H1 (cell line): Measurements from ENCODE around the gene AFF2. TPM values are rescaled to one million over a fixed set of nuclear protein-coding genes. Genes with fewer than 3 reads are reported as not detected.

Source experiments
- CTCF ChIA-PET: fragments of 300-600 bp; sonication (Branson Sonifier 250); formaldehyde crosslinking; loops from one replicate; lab custom pipeline; 2021; ENCODE audit not compliant: partially characterized antibody; lab: Charles Lee
- POLR2A ChIA-PET: fragments of 300-600 bp; sonication (Branson Sonifier 250); formaldehyde crosslinking; loops from one replicate; lab custom pipeline; 2021; ENCODE audit warnings: inconsistent platforms; ENCODE audit not compliant: partially characterized antibody; lab: Charles Lee
- DNase-seq, 2 experiments: peaks; one replicate each; pipeline versions ENCODE4 v3.0.0 to v3.0.0-alpha.2; 2010 to 2022; ENCODE audit warnings: low spot score in 2 of 2, low read depth in 1 of 2, mixed read lengths in 1 of 2
- FAIRE-seq: peaks from 2 replicates; lab custom pipeline; 2011; peaks lifted over from hg19 to GRCh38; lab: Jason Lieb, UNC
- H2AFZ ChIP-seq: 2 replicates; pipeline ENCODE4 v1.8.1; 2012; ENCODE audit warnings: low read length, inconsistent platforms
- H2AK5ac ChIP-seq: 2 replicates; pipeline ENCODE4 v1.6.1; 2013; ENCODE audit warnings: low read depth, low read length
- H2BK120ac ChIP-seq: replicated peaks from 2 replicates; pipeline ENCODE3; 2013; ENCODE audit warnings: low read depth, low read length, inconsistent platforms
- H2BK12ac ChIP-seq: 2 replicates; pipeline ENCODE4 v1.6.1; 2013; ENCODE audit warnings: low read depth, low read length
- H2BK15ac ChIP-seq: 2 replicates; pipeline ENCODE4 v1.6.1; 2013; ENCODE audit warnings: low read length
- H2BK20ac ChIP-seq: 2 replicates; pipeline ENCODE4 v1.6.1; 2013; ENCODE audit warnings: low read length
- H2BK5ac ChIP-seq: 2 replicates; pipeline ENCODE4 v1.6.1; 2013; ENCODE audit warnings: low read depth, low read length
- H3K14ac ChIP-seq: 2 replicates; pipeline ENCODE4 v1.6.1; 2013; ENCODE audit warnings: inconsistent platforms; ENCODE audit not compliant: insufficient read length
- H3K18ac ChIP-seq: 2 replicates; pipeline ENCODE4 v1.6.1; 2013; ENCODE audit warnings: low read length; ENCODE audit errors: extremely low read depth
- H3K23ac ChIP-seq: 2 replicates; pipeline ENCODE4 v1.6.1; 2013; ENCODE audit warnings: inconsistent platforms; ENCODE audit not compliant: insufficient read length
- H3K23me2 ChIP-seq: 2 replicates; pipeline ENCODE4 v1.6.1; 2013; ENCODE audit warnings: low read depth, low read length
- H3K27ac ChIP-seq: 2 replicates; pipeline ENCODE4 v1.6.1; 2011; ENCODE audit warnings: low read depth, low read length, inconsistent platforms
- H3K27me3 ChIP-seq, 4 experiments: replicated peaks in 1 of 4; 1 replicate in 1 of 4; 2 replicates in 3 of 4; pipeline versions ENCODE4 v1.6.1 to v1.8.1; 2011 to 2013; ENCODE audit warnings: low read length in 3 of 4, mild to moderate bottlenecking in 3 of 4, inconsistent platforms in 2 of 4, mixed read lengths in 2 of 4, moderate library complexity in 1 of 4; ENCODE audit not compliant: control insufficient read depth in 3 of 4, insufficient read depth in 3 of 4; ENCODE audit errors: extremely low read depth in 1 of 4
- H3K36me3 ChIP-seq, 4 experiments: 2 replicates each; pipeline versions ENCODE4 v1.6.1 to v1.8.1; 2011 to 2013; ENCODE audit warnings: mild to moderate bottlenecking in 4 of 4, low read length in 3 of 4, moderate library complexity in 2 of 4, control low read depth in 1 of 4, inconsistent platforms in 1 of 4; ENCODE audit not compliant: insufficient read depth in 4 of 4, control insufficient read depth in 2 of 4
- H3K4ac ChIP-seq: replicated peaks from 2 replicates; pipeline ENCODE3; 2013; ENCODE audit warnings: low read length, low read depth, mixed read lengths, inconsistent platforms; ENCODE audit not compliant: insufficient read length
- H3K4me1 ChIP-seq, 4 experiments: replicated peaks in 1 of 4; 1 replicate in 1 of 4; 2 replicates in 3 of 4; pipeline versions ENCODE4 v1.6.1 to v1.8.1; 2011 to 2013; ENCODE audit warnings: low read length in 3 of 4, inconsistent platforms in 2 of 4, mixed read lengths in 1 of 4; ENCODE audit not compliant: insufficient read depth in 4 of 4, control insufficient read depth in 3 of 4
- H3K4me2 ChIP-seq, 2 experiments: 2 replicates each; pipeline versions ENCODE4 v1.6.1 to v1.8.1; 2011 to 2013; ENCODE audit warnings: low read depth in 2 of 2, low read length in 2 of 2, control low read depth in 1 of 2, inconsistent platforms in 1 of 2, mild to moderate bottlenecking in 1 of 2; ENCODE audit not compliant: insufficient read depth in 1 of 2
- H3K4me3 ChIP-seq, 4 experiments: fragments of 200-600, 300-600 bp in 1 of 4; sonication (generic), shearing (Covaris generic), sonication (Bioruptor Twin) in 1 of 4; 2 replicates each; pipeline versions ENCODE4 v1.5.1 to v1.8.1; 2011 to 2016; ENCODE audit warnings: low read length in 4 of 4, low read depth in 3 of 4, control low read depth in 2 of 4, inconsistent platforms in 2 of 4, mild to moderate bottlenecking in 2 of 4, mixed read lengths in 1 of 4, moderate library complexity in 1 of 4; ENCODE audit not compliant: insufficient read depth in 2 of 4; ENCODE audit errors: extremely low read depth in 1 of 4
- H3K56ac ChIP-seq: replicated peaks from 2 replicates; pipeline ENCODE3; 2013; ENCODE audit warnings: low read depth, mild to moderate bottlenecking, mixed read lengths, low read length, inconsistent platforms; ENCODE audit not compliant: insufficient read length
- H3K79me1 ChIP-seq: 2 replicates; pipeline ENCODE4 v1.6.1; 2013; ENCODE audit warnings: low read depth, low read length, control low read depth
- H3K79me2 ChIP-seq, 2 experiments: 2 replicates each; pipeline versions ENCODE4 v1.6.1 to v1.8.1; 2012 to 2013; ENCODE audit warnings: low read length in 2 of 2, mild to moderate bottlenecking in 2 of 2, inconsistent platforms in 1 of 2; ENCODE audit not compliant: insufficient read depth in 2 of 2, control insufficient read depth in 1 of 2
- H3K9ac ChIP-seq, 4 experiments: replicated peaks in 1 of 4; 1 replicate in 1 of 4; 2 replicates in 3 of 4; pipeline versions ENCODE4 v1.6.1 to v1.8.1; 2011 to 2013; ENCODE audit warnings: low read depth in 3 of 4, low read length in 3 of 4, control low read depth in 2 of 4, mild to moderate bottlenecking in 2 of 4, moderate library complexity in 2 of 4, inconsistent platforms in 1 of 4; ENCODE audit errors: extremely low read depth in 1 of 4
- H3K9me3 ChIP-seq, 2 experiments: 2 replicates each; pipeline versions ENCODE4 v1.6.1 to v1.8.1; 2012 to 2013; ENCODE audit warnings: mild to moderate bottlenecking in 2 of 2, moderate library complexity in 2 of 2, control low read depth in 1 of 2, inconsistent platforms in 1 of 2, low read depth in 1 of 2, low read length in 1 of 2, mixed read lengths in 1 of 2; ENCODE audit not compliant: insufficient read depth in 2 of 2
- H4K20me1 ChIP-seq, 2 experiments: replicated peaks in 1 of 2; 2 replicates each; pipeline versions ENCODE3 to v1.8.1; 2011 to 2013; ENCODE audit warnings: inconsistent platforms in 2 of 2, low read length in 2 of 2, mild to moderate bottlenecking in 1 of 2; ENCODE audit not compliant: insufficient read depth in 2 of 2, control insufficient read depth in 1 of 2
- H4K5ac ChIP-seq: 2 replicates; pipeline ENCODE4 v1.6.1; 2013; ENCODE audit warnings: low read length, low read depth, mixed read lengths, inconsistent platforms; ENCODE audit not compliant: insufficient read length
- H4K8ac ChIP-seq: 2 replicates; pipeline ENCODE4 v1.8.0; 2013; ENCODE audit warnings: mild to moderate bottlenecking, moderate library complexity, low read length, inconsistent platforms; ENCODE audit not compliant: insufficient read depth; ENCODE audit errors: extremely low read depth
- H4K91ac ChIP-seq: replicated peaks from 2 replicates; pipeline ENCODE3; 2013; ENCODE audit warnings: low read length, mixed read lengths, inconsistent platforms; ENCODE audit not compliant: insufficient read length
- WGBS, 2 experiments: shearing (Covaris generic) in 1 of 2; methylation state at CpG; one replicate each; pipeline versions ENCODE4 v1.1.6 to v1.1.7; 2013 to 2015; ENCODE audit warnings: low lambda C conversion rate in 2 of 2, mixed read lengths in 2 of 2, inconsistent platforms in 1 of 2, low coverage in 1 of 2, missing lambda C conversion rate in 1 of 2; ENCODE audit not compliant: insufficient replicate concordance in 2 of 2, insufficient coverage in 1 of 2, insufficient read length in 1 of 2; ENCODE audit errors: extremely low coverage in 1 of 2, missing lambda C conversion rate in 1 of 2; 5-methylcytosine and 5-hydroxymethylcytosine counted together
- polyA plus RNA-seq, 7 experiments: library from polyadenylated mRNA; depleted of rRNA in 3 of 7; stranded (reverse) in 5 of 7; unstranded in 2 of 7; fragments of >200 nt in 5 of 7; fragments of 200-250 nt in 2 of 7; gene quantifications; 1 replicate in 5 of 7; 2 replicates in 1 of 7; 4 replicates in 1 of 7; pipeline versions ENCODE4 v1.2.1 to v1.2.3, GENCODE V29; 2011 to 2013; ENCODE audit warnings: missing spikeins in 2 of 7, mixed read lengths in 2 of 7
- total RNA-seq: library from RNA; stranded (reverse); fragmentation: NEBNext Ultra II Directional; extraction: Animal tissue kit (Norgen Biotek cat#: 25700); gene quantifications from 2 replicates; pipeline ENCODE4 v1.2.1, GENCODE V29; 2021

The AFF2 gene
- total and polyA plus RNA-seq, 2 of the 8 experiments (the other 6 are each of a cell fraction or from before 2014, with no cell fraction given), result 2.0 to 7.3 TPM

DNA sequence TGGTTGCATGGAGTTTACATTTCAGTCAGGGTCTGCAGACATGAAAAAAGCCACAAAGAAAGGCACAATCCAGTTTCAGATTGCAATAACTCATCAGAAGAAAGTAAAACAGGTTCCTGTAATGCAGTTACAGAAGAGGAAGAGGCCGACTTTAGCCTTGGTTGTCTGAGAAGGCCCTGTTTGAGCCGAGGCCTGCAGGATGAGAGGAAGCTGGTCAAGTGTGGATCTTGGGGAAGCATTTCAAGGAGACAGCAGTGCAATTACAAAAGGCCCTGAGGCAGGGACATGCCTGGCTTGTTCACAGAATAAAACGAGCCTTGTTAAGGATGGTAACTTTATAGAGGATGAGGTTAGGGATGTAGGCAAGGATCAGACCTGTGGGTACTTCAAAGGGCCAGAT is 62.4 kb downstream of the AFF2 start:
- H3K4me3 ChIP-seq, result no peak overlapping the region
- H3K23me2 ChIP-seq, result no peaks in the 10 kb centered on the region
- no peak overlapping the region for H2BK20ac ChIP-seq
- no peak overlapping the region for H4K8ac ChIP-seq
- no peak overlapping the region for H2BK12ac ChIP-seq
- no peak overlapping the region for H4K5ac ChIP-seq
- H3K9ac ChIP-seq, result no peak overlapping the region
- 87% methylated on average over 2 of the region's 3 CpGs; no CpG with 5 or more reads in 1 of the 2 experiments for WGBS, 2 experiments
- H3K27ac ChIP-seq, result no peak overlapping the region
- H3K36me3 ChIP-seq, result no peaks in the 10 kb centered on the region
- no peak overlapping the region for H3K4ac ChIP-seq
- no peak overlapping the region for H2BK120ac ChIP-seq
- no peak overlapping the region for H2BK15ac ChIP-seq
- H3K79me1 ChIP-seq, result no peaks in the 10 kb centered on the region
- H3K4me1 ChIP-seq, result peaks cover 0 to 6% (median 2%) of the 10 kb centered on the region in 4 experiments; a peak in 3 of 7 replicates
- H3K79me2 ChIP-seq, result no peaks in the 10 kb centered on the region
- CTCF ChIA-PET, result interaction anchor here (2.5 kb wide), 1 partner anchor 10 kb away, joined by 11 read pairs; no protein-coding TSS in a partner anchor
- POLR2A ChIA-PET, result no interaction called here
- H4K91ac ChIP-seq, result no peak overlapping the region
- FAIRE-seq (no peak), DNase-seq (no peak)
- no peak overlapping the region for H2AK5ac ChIP-seq
- H2AFZ ChIP-seq, result no peak overlapping the region
- no peaks in the 10 kb centered on the region for H3K9me3 ChIP-seq
- no peak overlapping the region for H3K56ac ChIP-seq
- H3K18ac ChIP-seq, result no peak overlapping the region
- H4K20me1 ChIP-seq, result no peaks in the 10 kb centered on the region
- H3K23ac ChIP-seq, result no peak overlapping the region
- no peaks in the 10 kb centered on the region for H3K27me3 ChIP-seq
- no peak overlapping the region for H3K14ac ChIP-seq
- no peak overlapping the region; a peak in 1 of 4 replicates for H3K4me2 ChIP-seq
- no peak overlapping the region for H2BK5ac ChIP-seq
